ENCODE data around the gene C10orf62.
"Not testable (repeated sequence)": the region's sequence is repeated elsewhere in the genome, so short reads cannot be mapped to it uniquely, and the experiment has no call there.

Gene C10orf62

DNA sequence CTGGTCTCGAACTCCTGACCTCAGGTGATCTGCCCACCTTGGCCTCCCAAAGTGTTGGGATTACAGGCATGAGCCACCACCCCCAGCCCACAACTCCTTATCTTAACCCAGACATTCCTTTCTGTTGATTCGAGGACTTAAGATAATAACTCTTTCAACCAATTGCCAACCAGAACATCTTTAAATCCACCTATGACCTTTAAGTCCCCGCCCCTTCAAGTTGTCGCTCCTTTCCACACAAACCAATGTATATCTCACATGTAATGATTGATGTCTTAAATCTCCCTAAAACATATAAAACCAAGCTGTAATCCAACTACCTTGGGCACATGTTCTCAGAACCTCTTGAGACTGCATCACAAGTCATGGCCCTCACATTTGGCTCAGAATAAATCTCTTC is 24.7 kb upstream of the C10orf62 start:
- DNase-seq (ENCODE audit: low spot score), result no peak

DNA sequence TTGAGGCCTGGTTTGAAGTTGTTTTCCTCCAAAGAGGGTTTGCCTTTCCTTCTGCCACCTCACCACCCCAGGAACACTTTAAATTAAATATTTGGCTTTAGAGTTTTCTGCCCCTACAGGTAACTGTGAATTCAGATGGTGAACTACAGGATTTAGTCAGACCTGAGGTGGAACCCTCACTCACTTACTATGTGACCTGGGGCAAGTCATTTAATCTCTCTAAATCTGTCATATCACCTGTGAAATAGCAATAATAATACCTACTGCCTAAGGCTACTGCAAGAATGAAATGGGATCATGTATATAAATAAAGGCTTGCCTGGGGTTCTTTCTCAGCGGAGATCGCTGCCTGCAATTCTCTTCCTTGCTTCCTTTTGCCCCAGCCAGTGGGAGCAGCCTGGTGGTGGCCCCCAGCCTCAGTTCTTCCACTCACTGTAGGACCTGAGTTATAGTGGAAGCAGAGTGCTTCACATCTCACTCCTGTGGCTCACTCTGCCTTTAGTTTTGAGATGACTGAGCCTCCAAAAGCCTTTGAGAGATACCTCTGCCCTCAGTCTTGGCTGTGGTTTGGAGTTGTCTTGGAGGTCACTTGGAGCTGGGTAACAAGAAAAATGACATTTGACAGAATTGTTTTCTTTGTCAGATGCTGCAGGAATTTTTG is 23.1 kb upstream of the C10orf62 start:
- no peak for DNase-seq (ENCODE audit: low spot score)

DNA sequence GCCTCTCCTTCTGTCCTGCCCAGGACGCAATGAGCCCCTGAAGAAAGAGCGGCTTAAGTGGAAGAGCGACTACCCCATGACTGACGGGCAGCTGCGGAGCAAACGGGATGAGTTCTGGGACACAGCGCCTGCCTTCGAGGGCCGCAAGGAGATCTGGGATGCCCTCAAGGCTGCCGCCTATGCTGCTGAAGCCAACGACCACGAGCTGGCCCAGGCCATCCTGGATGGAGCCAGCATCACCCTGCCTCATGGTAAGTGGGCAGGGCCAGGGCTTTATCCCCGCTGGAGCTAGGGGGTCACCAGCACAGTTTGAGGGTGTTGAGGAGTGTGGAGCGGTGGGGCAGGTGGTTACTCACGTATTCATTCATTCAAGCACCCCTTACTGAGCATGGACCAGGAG is 21.6 kb upstream of the C10orf62 start:
- no peak for DNase-seq (ENCODE audit: low spot score)

DNA sequence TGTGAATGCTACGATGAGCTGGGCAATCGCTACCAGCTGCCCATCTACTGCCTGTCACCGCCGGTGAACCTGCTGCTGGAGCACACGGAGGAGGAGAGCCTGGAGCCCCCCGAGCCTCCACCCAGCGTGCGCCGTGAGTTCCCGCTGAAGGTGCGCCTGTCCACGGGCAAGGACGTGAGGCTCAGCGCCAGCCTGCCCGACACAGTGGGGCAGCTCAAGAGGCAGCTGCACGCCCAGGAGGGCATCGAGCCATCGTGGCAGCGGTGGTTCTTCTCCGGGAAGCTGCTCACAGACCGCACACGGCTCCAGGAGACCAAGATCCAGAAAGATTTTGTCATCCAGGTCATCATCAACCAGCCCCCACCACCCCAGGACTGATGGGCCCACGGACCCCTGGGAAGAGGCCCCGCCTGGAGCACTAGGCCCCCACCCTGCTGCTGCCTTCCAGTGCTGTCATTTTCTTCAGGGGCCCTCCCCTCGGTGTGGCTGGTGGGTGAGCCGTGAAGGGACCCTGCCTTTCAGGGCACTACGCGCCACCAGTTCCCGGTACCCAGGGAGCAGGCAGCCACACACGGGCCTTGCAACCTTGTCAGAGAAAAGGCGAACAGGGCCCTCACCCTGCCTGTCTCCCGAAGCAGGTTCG is 19.3 kb upstream of the C10orf62 start:
- DNase-seq (ENCODE audit: low spot score), result no peak

DNA sequence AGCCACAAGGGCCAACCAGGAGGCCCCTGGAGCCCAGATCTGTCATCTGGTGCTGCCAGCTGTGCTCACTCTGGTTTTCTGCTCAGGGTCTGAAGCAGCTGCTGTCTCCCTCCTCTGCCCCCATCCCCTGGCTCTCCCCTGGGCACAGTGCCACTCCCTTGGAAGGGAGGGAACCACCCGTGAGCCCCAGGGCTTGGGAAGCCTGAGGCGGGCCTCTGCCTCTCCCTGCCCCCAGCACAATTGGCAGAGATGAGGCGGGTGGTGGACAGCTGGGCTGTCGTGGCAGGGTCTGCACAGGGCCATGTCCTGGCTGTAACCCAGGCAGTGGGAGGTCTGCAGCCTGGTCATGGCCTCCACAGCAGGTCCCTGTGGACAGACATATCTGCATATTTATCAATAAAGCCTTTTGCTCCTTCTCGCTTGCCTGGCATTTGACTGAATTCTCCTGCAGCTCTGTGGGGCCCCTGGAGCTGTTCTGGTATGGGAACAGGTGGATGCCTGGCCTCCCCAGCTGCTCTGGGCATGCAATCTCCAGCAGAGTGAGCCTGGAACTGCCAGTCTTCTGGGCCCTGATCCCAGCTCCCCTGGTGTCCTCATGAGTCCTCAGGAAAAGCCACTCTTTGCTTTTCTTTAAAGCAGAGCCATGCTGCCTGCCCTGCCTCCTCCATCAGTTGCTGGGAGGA is 18.6 kb upstream of the C10orf62 start:
- DNase-seq (ENCODE audit: low spot score), result no peak

DNA sequence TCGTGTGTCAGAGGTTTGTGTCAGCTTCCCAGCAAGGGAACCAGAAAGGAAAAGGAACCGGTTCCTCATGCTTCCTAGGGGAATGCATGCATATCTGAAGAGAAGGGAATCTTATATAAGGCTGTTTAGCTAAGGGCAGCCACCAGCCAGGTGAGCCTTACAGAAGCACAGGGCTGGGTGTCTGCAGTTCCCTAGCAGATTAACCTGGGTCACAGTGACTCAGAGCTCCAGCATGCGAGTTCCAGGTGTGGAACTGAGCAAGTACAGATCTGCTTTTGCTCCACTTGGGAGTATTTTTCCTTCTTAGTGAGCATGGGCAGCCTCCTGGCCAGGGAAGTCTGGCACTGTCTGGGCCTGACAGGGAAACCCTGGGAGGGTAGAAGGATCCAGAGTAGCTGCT is 17.9 kb upstream of the C10orf62 start:
- no peak for DNase-seq (ENCODE audit: low spot score)

DNA sequence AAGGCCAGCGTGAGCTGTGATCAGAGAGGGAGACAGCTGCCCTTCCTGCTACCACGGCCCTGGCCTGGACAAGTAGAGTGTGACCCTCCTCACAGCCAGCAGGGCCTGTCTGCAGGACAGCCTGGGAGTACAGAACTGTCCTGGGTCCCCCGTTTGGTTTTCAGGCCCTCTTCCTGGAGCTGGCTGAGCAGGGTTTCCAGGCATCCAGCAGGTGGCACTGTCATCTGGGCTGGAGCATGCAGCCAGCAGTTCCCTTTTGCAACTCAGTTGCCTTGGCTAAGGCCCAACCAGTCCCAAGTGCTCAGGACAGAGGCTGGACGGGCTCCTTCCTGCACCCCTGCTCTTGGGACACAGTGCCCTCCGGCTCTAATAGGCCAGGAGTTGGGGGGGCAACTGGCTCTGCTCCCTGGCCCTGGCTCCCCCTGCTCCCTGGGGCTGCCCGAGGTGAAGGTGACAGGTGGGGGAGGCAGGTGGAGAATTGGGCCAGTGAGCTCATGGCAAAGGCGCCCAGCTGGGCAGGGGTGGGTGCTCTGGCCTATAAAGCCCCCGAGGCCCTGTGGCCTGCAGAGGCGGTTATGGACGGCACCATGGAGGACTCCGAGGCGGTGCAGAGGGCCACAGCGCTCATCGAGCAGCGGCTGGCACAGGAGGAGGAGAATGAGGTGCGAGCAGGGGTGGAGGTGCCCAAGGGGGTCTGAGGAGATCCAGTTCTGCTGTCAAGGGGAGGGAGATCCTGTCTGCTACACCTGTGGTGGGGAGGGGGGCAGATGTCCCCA is 17.1 kb upstream of the C10orf62 start, which contains the start of gene ANKRD2:
TSS of gene ANKRD2 (plus strand) at position 566 of the 776 bp plus-strand sequence. CDS start at position 576, 10 bp downstream.
- DNase-seq (ENCODE audit: low spot score), result peak; percentile 71

DNA sequence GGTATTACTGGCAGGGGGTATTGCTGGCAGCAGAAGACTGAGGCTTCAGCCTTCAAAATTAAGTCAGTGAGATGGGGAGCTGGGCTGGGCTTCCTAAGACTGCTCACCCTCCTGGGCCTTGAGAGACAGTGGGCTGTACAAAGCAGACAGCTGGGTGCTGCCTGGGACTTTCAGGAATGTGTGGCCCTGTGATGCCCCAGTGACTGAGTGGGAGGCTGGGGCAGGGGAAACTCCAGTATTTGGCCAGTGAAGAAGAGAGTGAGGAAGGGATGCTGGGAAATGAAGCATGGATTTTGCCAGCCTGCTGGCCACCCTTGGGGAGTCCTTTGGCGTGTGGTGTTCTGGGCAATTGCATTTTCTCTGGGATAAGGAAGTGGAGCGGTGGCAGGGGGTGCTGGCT is 16.5 kb upstream of the C10orf62 start:
- DNase-seq (ENCODE audit: low spot score), result no peak

DNA sequence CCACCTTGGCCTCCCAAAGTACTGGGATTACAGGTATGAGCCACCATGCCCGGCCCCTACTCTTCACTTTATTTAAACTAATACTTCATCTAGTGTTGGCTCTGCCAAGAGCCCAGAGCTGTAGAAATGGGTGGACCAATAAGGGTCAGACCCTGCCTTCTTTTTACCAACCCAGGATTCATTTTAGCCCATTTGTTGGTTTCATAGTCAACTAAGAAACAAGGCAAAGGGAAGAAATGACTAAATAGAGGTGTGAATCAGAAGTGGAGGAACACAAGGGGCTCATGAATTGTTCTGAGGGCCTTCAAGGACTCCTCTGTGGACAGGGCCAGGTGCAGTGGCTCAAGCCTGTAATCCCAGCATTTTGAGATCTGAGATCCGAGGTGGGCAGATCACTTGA is 15.8 kb upstream of the C10orf62 start:
- no peak for DNase-seq (ENCODE audit: low spot score)

DNA sequence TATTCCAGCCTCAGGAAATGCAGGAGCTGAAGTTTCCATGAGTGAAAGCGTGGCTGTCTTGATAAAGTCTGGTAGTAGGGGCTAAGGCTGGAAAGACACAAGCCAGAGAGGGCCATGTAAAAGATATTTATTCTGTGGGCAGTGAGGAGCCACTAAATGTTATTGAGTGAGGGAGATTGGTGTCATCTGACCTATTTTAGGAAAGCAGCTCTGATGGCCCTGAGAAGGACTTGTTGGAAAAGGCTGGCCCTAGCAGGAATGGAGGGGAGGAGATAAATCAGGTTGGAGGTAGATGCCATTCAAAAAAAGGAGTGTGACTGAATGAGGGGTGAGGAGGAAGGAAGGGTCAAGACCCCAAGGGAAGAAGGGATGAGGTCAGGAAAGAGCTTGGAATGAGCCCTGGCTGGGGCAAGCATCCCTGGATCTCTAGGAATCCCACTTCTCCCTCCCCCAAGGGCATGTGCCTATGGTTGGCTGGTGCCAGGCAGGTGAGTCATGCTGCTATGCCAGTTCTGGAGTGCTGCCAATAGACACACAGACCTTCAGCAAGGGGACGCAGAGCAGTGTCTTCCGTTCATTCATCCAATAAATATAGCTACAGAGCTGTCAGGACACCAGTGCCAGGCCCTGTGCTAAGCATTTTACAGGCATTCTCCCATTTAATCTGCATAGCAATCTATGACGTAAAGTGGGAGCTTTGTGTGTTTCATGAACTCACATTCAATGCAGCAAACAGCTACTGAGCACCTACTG is 15.0 kb upstream of the C10orf62 start:
- no peak for DNase-seq (ENCODE audit: low spot score)

DNA sequence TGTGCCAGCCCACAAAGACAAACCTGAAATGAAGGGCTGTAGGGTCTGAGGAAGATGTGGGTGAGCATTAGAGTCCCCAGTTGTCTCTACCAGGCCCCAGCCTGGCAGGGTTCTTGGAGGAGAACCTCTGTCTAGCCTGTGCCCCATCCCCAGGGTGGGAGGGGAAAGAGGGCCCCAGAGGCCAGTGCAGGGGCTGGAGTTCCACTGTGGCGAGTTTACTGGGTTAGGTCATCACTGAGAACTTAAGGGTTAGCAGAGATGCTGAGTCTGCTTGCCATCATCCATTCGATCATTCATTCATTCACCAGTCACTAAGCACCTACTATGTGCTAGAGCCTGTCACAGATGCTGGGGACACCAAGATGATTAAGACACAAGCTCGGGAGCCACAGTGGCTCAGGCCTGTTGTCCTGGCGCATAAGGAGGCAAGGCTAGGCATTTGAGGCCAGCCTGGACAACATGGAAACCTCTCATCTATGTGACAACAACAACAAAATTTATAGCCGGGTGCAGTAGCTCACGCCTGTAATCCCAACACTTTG is 14.3 kb upstream of the C10orf62 start:
- DNase-seq (ENCODE audit: low spot score), result no peak

DNA sequence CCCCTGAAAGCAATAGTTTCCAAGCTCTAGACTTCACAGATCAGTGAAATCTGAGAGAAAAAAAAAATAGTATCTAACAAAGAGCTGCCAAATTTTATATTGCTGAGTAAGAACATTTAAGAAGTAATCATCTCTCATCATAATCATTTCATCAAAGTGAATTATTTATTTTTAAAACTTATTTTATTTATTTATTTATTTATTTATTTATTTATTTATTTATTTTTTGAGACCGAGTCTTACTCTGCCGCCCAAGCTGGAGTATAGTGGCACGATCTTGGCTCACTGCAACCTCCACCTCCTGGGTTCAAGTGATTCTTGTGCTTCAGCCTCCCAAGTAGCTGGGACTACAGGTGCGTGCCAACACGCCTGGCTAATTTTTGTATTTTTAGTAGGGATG is 13.0 kb upstream of the C10orf62 start:
- not testable (repeated sequence) for DNase-seq (ENCODE audit: low spot score)

DNA sequence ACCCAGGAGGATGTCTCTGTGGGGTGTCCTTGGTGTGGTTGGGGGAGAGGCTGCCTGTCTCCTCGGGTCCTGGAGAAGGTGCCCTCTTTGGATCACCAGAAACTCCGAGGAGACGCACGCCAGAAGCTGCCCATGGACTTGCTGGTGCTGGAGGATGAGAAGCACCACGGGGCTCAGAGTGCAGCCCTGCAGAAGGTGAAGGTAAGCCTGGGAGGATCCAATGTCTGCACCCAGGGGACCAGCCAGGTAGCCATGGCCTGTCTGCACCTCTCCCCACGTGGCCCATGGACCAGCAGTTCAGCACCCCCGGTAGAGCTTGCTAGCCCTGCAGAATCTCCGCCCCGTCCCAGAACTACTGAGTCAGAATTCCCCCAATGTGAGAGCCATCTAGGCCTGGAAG is 11.8 kb upstream of the C10orf62 start:
- DNase-seq (ENCODE audit: low spot score), result no peak

DNA sequence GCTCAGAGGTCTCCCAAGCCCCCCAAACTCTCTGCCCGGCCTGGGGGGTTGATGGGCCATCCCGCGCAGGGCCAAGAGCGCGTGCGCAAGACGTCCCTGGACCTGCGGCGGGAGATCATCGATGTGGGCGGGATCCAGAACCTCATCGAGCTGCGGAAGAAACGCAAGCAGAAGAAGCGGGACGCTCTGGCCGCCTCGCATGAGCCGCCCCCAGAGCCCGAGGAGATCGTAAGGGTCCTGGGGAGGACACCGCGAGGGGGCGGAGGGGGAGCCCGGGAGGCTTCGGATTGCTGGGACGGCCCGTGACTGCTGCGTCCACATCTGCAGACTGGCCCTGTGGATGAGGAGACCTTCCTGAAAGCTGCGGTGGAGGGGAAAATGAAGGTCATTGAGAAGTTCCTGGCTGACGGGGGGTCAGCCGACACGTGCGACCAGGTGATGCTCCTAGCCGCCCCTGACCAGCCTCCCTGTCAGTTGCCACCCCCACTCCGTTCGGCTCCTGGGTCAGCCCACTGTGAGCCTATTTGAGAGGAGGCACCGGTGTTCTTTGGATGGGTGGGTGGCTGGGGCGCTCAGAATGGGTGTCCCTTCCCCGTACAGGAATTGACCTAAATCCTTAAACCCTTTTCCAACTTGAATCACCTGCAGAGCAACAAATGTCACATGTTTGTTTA is 11.2 kb upstream of the C10orf62 start:
- no peak for DNase-seq (ENCODE audit: low spot score)

DNA sequence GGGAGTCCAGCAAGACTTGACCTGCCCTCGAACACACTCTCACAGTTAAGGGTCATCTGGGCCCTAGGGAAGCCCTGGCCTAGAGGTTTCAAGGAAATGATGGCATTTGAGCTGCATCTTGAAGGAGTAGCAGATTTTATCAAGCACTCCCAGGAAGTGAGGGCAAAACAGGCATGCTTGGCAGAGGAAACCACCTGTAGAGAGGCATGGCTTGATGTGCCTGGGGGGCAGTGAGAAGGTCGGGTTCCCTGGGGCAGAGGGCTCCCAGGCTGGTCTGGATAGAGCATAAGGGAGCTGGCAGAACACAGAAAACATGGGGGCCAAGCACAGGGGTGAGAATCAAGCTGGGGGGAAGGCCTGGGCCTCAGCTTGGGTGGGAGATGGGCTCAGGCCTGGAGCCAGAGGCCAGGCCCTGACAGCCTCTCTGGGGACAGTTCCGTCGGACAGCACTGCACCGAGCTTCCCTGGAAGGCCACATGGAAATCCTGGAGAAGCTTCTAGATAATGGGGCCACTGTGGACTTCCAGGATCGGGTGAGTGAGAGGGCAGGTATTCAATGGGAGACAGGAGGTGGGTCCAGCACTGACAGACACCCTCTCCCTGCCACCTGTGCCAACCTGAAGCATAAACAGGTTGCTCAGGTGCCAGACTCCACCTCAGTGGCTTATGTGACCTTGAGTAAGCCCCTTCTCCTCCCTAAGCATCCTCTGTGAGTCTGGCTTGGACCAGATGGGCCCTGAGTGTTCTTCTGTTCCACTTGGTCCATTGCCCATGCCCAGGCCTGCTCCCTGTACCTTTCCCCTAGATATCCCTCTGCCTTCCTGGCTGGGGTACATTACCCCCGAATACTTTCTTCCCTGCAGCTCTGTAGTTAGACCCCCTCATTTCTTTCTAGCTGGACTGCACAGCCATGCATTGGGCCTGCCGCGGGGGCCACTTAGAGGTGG is 8.8 kb upstream of the C10orf62 start:
- DNase-seq (ENCODE audit: low spot score), result no peak

DNA sequence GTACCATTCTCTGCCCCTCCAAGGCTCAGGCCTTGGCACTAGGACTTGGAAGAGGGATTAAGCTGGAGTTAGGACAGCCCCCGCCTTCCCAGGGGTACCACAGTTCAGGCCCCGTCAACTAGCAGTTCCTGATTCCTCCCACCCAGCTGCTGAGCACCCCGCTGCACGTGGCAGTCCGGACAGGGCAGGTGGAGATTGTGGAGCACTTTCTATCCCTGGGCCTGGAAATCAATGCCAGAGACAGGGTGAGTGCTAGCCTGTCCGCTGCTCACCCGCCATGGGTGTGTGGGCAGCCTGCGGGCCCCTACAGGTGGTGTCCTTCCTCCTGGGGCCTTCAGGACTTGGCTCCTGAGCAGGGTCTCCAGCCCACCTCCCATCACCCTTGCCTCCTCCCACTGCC is 7.4 kb upstream of the C10orf62 start:
- DNase-seq (ENCODE audit: low spot score), result no peak

DNA sequence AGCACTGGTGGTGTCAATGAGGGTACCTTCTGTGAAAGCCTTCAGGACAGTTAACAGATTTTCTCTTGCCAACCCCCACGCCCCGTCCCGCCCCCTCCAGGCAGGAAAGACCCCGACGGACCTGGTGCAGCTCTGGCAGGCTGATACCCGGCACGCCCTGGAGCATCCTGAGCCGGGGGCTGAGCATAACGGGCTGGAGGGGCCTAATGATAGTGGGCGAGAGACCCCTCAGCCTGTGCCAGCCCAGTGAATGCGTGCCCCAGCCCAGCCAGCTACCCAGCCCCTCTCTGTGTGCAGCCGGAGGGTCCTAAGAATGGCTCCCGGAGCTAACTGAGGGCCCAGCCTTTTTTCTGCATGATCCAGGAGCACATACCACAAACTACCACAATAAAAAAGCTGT is 6.0 kb upstream of the C10orf62 start:
- DNase-seq (ENCODE audit: low spot score), result no peak

DNA sequence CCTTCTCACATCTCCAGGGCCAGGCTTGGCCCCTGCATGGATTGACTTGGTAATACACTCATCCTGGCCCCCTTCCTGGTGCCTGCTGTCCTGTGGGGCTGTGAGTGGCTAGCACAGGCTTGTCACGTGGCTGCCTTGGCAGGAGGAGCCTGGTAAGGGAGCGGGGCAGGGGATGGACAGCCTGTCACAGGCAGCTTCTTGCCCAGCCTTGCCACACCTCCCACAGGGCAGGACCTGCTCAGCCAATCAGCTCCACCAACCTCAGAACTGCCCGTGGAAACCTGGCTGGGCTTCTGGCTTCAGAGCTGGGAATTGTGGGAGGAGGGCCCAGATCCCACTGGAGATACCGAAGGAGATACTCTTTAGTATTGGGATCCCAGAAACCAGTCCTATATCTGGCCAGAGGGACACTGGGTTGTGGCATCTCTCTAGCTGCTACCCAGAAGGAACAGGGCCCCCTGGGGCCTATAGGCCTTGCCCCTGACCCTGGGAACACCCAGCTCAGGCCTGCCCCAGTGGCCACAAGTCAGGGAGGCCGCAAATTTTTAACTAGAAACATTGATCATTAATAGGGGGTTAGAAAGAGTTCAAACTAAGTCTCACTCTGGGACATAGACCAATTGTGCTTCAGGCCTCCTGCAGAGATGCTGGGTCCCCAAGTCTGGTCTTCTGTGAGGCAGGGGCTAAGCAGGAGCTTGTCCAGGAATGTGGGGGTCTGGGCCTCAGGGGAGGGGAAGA is 5.3 kb upstream of the C10orf62 start, which contains the start of gene HOGA1:
TSS of gene HOGA1 (plus strand) at position 330 of the 738 bp plus-strand sequence. CDS start at position 645, 315 bp downstream.
- no peak for DNase-seq (ENCODE audit: low spot score)

All from NAMALWA (cell line).